HG03025 (cell line): ENCODE results near the gene GGCX.

ENCODE experiments used
- ATAC-seq: cut with Tn5 transposase; IDR thresholded peaks from one replicate; pipeline ENCODE4 v1.9.1; 2021; ENCODE audit warnings: mild to moderate bottlenecking, moderate library complexity; ENCODE audit not compliant: unreplicated experiment, low FRiP score

Gene GGCX

DNA sequence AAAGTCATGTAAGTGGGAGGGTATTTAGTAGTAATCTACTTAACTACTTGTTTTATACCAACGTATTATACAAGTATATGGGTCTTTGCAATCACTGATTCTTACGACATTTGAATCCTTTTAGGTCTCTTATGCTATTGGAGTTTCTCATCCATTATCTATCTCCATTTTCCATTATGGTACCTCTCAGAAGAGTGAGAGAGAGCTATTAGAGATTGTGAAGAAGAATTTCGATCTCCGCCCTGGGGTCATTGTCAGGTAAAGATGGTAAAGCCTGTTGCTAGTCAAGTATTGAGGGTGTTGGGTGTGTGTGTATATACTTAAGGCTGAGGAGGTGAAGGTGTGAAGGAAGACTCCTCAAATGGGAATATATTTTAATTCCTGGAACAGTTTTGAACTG is 18.5 kb downstream of the GGCX start:
- no peak for ATAC-seq

- no peak for ATAC-seq
Observed at GRCh38 chr2:85541753-85542457, 19.4 kb downstream of the GGCX start.

DNA sequence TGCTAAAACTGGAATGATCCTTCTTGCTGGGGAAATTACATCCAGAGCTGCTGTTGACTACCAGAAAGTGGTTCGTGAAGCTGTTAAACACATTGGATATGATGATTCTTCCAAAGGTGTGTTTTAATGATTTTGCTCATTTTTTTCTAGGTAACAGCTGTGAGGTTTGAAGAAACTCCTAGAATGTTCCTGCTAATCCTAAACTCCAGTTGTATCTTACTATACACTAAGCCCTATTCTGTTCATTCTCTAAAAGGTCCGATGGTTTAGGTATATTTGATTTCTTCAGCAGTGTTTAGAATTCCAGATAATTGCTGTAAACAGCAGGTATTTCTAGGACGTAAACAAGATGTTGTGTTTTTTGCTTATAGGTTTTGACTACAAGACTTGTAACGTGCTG is 20.0 kb downstream of the GGCX start:
- ATAC-seq = no peak

DNA sequence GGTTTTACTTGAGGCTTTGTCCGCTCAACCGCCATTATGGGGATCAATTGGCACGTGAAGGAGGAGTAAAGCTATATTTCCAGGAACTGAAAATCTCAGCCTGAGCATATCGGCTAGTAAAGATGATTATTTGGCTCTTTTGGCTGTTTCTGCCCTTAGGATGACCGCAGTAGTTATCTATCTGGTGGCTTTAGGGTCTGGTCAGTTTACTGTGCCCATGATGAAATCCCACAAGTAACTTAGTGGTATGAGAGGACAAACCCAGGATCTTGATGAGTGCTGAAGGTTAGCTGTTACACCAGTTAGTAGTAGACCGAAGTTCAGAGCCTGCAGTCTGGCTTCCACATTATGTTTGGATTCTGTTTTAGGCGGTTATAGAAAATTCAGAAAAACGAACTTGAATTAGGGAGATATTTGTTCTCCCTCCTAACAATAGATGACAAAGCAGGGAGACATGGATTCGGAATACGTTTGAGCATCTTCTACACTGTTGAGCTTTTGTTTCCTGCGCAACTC is 21.1 kb downstream of the GGCX start:
- ATAC-seq = no peak

DNA sequence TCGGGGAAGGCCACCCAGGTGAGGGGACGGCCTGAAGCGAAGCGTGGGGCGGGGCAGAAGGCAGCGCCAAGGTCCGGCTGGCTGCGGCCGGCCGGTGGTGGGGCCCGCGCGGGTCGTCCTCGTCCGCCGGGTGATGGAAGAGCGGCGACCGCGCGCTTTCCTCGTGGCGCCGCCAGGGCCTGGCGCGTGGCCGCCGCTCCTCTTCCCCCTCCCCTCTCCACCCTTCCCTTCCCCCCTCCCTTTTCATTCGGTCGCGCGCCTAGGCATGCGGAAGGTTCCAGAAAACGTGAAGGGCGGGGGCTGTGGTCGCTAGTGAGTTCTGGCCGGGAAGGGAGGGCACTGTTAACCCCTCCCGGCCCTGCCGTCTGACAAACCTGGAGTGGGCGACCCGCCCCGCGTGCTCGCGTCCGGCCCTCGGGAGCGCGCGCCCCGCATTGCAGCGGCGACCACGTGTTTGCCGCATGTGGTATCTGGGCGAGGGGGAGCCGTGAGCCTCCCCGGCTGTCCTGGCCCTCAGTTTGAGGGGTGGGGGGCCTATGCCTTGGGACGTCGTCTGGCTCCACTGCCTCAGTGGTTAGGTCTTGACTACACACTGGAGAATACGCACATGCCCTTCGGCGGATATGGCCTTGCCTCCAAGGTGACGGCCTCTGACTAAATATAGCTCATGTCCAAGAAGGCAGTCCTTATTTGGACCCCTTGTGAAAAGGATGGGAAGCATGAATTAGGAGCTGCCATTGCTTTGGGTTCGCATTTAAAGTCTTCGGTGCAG is 21.7 kb downstream of the GGCX start:
- ATAC-seq = peak; percentile 31

GRCh38 chr2:85538507-85539360 is 22.6 kb downstream of the GGCX start, which contains the start of gene MAT2A:
Gene MAT2A (plus strand): TSS chr2:85539168. CDS start chr2:85539288, 120 bp downstream.
- peak; percentile 64 for ATAC-seq

DNA sequence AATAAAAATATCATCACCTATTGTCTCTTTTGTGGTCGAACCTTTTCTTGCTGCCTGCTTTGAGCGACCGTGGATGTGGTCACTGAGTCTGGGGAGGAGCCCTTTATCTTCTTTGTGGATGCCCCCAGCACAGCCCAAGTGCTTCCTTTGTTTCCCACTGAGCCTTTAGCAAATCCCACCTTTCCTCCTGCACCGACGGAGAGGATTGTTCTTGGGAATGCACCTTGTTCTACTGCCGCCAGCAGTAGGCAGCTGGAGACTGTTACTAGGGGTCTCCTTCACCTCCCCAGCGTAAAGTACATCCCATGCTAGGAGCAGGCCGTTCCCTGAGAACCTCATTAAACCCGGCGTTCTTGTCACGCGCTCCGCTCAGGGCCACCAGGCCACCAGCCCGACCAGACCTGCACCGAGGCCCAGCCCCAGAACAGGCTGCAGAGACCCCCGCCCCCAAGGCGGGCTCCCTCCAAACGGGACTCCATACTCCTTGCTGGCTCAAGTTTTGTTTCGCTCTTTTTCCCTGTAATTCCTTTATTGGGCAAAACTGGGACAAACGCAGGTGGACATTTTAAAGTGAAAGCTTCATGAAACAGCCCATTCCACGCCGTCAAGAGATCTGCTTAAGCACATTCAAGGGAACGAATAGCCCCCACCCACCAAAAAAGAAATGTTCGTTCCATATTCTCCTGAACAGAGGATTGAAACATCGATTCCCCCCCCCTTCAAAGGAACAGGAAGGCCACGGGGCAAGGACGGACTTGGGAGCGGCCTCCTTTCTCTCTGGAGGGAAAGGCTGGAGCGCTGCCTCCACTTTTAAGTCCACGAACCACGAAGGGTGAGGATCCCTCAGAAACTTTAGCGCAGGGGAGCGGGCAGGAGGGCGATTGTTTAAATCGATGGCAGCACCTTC is 23.4 kb downstream of the GGCX start:
- no peak for ATAC-seq

- no peak for ATAC-seq
Observed at GRCh38 chr2:85536479-85536878, 24.8 kb downstream of the GGCX start.

DNA sequence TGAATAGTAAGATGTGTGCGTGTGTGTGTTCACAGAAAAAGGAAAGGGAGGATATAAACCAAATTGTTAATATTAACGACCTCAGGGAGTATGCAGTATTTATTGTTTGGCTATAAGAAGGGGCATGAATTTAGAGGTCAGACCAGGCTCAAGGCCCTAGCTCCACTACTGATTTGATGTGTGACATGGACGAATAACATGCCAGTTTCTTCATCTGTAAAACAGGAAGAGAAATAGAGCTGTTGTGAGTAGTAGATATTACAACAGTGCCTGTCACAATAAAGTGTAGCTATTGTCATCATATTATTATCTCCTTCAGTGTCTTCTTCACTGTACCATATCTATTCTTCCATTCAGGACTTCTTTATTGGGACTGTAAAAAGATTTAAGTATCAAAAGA is 26.4 kb downstream of the GGCX start:
- no peak for ATAC-seq

DNA sequence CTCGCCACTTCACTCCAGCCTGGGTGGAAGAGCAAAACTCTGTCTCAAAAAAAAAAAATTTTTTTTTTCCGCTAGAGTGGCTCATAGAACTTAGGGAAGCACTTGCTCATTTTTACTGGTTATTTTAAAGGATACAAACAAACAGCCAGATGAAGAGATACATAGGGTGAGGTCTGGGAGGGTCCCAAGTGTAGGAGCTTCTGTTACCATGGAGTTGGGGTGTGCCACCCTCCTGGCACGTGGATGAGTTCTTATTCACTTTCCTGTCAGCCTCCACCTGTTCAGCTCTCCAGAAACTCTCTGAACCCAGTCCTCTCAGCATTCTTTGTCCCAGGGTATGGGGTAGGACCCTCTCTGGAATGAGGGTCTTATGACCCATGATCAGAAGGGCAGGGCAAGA is 27.2 kb downstream of the GGCX start:
- no peak for ATAC-seq

DNA sequence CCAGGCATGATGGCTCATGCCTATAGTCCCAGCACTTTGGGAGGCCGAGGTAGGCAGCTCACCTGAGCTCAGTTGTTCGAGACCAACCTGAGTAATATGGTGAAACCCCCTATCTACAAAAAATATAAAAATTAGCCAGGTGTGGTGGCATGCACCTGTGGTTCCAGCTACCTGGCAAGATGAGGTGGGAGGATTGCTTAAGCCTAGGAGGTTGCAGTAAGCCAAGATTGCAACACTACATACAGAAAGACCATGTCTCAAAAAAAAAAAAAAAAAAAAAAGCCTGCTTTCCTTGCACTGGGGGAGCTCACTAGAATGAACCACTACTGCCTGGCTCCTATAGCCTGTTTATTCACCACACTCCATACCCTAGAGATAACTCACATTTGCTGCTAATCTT is 29.7 kb downstream of the GGCX start:
- ATAC-seq = no peak

- no peak for ATAC-seq
Observed at GRCh38 chr2:85529809-85530208, 31.5 kb downstream of the GGCX start.

GRCh38 chr2:85528355-85528754 is 32.9 kb downstream of the GGCX start:
- ATAC-seq = no peak

- no peak for ATAC-seq
Observed at GRCh38 chr2:85527787-85528186, 33.5 kb downstream of the GGCX start.

GRCh38 chr2:85525567-85525966 is 35.7 kb downstream of the GGCX start:
- ATAC-seq = no peak

DNA sequence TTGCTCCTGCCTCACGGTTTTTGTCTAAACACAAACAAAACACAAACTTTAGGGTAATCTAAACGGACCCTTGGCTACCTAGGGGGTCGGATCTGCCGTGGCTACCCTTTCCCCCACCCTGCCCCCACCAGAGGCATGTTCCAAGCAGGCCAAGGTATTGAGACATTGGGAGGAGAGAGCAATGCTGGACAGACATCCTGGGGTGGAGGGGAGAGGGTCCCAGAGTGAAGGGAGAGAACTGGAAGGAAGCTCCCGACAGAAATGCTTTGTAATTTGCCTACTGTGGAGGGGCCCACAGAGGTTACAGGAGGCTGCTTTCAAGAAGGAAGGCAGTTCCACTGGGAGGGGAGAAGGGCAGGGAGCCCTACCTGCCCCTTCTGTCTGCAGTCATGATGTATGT is 36.3 kb downstream of the GGCX start:
- no peak for ATAC-seq

DNA sequence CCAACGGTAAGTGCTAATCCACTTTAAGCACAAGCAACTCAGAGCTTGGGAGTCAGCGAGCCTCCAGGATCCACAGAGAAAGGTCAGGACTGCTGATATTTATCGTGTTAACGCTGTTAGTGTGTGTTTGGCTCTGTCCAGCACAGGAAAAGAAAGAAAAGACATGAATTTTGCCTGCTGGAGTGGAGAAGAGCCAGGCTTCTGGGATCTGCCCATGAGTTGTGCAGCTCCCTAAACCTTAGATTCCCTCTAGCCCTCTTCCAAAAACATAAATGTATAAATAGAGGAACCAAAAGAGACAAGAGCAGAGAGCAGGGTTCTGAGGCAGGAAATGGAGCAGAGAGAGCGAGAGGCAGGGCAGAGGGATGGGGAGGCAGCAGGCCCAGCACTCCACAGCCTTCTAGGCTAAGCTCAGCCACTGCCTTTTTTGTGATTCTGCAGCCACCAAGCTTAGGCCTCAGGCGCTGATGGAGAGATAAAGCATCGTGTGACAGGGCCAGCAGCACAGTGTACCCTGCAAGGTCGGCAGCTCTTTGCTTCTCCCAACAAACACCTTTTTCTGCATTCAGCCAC is 36.9 kb downstream of the GGCX start:
- no peak for ATAC-seq

- ATAC-seq = no peak
Observed at GRCh38 chr2:85523903-85524335, 37.4 kb downstream of the GGCX start.

DNA sequence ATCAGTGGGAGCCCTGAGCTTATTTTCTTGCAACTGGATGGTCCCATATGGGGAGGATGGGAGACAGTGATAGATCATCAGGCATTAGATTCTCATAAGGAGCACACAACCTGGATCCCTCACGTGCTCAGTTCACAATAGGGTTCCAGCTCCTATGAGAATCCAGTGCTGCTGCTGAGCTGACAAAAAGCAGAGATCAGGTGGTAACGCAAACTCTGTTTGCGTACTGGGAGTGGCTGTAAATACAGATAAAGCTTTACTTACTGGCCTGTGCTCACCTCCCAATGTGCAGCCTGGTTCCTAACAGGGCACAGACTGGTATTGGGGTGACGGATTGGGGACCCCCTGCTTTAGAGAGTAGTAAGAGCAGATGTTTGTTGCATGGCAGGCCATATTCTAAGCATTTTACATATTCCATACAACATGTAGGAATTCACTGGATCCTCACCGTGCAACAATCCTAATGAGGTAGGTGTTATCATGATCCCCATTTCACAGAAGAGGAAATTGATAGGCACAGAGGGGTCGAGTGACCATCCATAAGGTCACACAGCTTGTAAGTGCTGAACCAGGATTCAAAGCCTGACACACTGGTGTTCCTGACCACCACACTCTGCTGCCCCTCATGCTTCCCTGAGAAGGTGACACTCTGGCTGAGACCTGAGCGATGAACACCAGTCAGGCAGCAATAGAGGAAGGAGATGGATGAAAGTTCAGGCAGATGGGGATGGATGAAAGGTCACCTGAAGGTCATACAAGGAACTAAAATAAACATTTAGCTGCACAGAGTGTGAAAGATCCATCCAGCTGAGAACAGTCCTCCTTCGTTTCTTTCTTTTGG is 38.0 kb downstream of the GGCX start:
- ATAC-seq = no peak
